D721Med (cell line): ENCODE results near the gene EFNA5.
"Not testable (repeated sequence)": the region's sequence is repeated elsewhere in the genome, so short reads cannot be mapped to it uniquely, and the experiment has no call there.

Experiments used
- DNase-seq: peaks from one replicate; pipeline ENCODE4 v3.0.0; 2011; ENCODE audit warnings: low spot score; ENCODE audit not compliant: insufficient read length
- FAIRE-seq: peaks from 2 replicates; lab custom pipeline; 2011; peaks lifted over from hg19 to GRCh38; lab: Jason Lieb, UNC
- TF ChIP-seq, protein P1 (sequence below): IDR thresholded peaks from 2 replicates; pipeline ENCODE4 v1.5.1; 2012; ENCODE audit warnings: mild to moderate bottlenecking, control low read depth; ENCODE audit not compliant: insufficient read depth; ENCODE audit errors: missing control alignments

EFNA5 gene

DNA sequence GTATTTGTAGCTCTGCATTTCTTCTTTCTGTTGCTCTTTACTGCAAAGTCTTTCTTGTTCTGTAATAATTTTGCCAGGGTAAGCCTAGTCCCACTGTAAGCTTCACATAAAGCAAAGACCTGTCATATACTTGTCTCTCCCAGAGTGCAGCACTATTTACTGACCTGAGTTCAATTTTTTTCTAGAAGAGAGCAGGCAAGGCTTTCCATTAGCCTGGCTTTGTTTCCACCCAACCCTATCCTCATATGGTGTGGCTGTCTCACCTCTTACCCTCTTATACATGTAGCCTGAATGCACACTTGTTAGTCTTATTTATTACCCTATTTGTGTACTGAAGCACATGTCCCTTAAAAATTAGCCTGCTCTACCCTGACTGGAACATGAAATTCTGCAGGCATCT is 170.4 kb downstream of the EFNA5 start:
- TF ChIP-seq, protein P1, sequence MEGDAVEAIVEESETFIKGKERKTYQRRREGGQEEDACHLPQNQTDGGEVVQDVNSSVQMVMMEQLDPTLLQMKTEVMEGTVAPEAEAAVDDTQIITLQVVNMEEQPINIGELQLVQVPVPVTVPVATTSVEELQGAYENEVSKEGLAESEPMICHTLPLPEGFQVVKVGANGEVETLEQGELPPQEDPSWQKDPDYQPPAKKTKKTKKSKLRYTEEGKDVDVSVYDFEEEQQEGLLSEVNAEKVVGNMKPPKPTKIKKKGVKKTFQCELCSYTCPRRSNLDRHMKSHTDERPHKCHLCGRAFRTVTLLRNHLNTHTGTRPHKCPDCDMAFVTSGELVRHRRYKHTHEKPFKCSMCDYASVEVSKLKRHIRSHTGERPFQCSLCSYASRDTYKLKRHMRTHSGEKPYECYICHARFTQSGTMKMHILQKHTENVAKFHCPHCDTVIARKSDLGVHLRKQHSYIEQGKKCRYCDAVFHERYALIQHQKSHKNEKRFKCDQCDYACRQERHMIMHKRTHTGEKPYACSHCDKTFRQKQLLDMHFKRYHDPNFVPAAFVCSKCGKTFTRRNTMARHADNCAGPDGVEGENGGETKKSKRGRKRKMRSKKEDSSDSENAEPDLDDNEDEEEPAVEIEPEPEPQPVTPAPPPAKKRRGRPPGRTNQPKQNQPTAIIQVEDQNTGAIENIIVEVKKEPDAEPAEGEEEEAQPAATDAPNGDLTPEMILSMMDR, result no peak
- no peak for FAIRE-seq
- no peak for DNase-seq

DNA sequence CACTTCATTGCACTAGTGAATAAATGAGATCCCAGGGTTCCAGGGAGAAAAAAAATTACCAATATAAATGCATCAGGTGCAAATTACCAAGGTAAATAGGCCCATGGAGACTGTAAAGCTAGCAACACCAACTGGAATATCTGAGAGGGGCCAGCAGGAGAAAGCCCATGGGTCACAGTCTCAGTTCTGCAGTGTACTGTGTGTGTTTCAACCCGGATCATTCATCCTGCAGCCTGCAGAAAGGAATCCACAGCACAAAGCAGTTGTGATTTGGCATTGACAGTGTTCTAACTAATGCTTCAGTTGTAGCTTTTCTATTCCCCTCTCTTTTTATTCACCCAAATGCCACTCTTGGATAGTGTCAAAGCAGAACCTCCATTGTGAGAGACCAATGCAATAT is 171.0 kb downstream of the EFNA5 start:
- DNase-seq, result no peak
- no peak for FAIRE-seq
- TF ChIP-seq, protein P1, result no peak

DNA sequence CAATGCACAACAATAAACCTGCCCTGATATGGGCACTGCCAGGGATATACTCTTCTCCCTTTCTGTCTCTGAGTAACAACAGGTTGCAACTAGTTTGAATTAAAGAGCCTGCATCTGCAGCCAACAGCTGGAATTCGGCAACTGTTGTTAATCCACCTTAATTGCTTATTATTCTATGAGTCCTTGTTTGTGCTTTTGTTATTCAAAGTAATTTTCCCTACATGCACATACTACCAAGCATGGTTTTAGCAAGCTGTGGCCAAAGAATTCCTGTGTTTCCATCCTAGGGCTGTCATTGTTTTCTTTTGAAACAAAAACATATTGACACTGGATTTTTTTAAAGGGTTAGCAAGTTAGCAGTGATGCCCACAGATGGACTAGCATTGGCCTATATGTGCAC is 171.5 kb downstream of the EFNA5 start:
- DNase-seq (no peak), FAIRE-seq (no peak)
- TF ChIP-seq, protein P1, result no peak

DNA sequence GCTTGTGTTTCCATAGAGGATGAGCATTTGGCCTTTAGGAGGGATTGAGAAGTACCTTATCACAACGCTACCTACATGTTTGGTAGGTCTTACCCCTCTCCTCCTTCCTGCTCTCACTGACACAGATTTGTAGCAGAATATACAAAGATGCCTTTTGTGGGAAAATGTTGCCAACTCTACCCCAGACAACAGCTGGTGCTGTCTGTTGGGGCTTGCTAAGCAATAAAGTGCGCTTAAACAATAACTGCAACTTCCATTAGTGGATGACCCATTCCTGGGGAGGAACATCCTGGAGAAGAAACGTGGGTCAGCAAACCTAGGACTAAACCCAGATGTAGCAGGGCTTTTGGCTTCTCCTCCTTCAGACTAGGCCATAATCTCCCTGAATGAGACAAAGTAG is 174.3 kb downstream of the EFNA5 start:
- TF ChIP-seq, protein P1, result no peak
- no peak for DNase-seq
- FAIRE-seq, result no peak

DNA sequence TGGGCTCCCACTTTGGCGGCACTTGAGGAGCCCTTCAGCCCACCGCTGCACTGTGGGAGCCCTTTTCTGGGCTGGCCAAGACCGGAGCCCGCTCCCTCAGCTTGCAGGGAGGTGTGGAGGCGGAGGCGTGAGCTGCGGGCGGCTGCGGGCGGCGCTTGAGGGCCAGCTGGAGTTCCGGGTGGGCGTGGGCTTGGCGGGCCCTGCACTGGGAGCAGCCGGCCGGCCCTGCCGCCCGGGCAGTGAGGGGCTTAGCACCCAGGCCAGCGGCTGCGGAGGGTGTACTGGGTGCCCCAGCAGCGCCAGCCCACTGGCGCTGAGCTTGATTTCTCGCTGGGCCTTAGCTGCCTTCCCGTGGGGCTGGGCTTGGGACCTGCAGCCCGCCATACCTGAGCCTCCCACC is 176.6 kb downstream of the EFNA5 start:
- not testable (repeated sequence) for FAIRE-seq, DNase-seq

DNA sequence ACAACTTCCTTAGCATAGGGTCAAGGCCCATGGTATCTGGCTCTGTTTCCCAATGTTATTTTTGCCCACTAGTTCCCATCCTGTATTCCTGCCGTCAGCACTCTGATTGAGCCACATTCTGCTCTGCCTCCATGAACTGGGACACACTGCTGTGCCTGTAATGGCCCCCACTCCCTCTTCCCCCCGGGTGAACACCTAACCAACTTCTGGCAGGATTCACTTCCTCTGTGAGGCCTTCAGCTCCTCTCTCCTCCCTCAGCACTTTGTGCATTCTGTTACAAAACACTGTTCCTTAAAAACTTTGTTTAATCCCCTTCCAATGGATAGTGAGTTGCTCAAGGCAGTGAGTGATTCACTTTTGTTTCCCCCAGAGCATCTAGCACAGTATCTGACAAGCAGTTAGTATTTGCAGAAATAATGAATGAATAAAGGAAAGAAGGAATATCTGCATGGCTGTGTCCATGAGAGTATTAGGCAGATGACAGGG is 183.6 kb downstream of the EFNA5 start:
- FAIRE-seq (no peak), DNase-seq (no peak)
- TF ChIP-seq, protein P1, result no peak

DNA sequence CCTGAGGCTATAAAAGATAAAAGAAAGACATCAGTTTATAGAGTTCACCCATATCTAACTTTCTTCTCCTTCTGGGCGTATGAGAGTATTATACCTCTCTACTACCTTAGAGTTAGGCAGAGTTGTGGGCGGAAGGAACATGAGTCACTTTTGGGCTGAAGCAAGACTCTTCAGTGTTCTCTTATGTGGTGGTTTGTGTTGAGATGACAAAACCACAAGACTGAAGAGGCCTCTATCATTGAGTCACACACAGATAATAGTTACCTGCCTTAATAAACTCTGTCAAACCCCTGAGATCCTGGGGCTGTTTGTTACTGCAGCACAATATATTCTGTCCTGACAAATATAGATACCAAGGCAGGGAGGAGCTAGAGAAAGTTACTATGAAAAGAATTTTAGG is 184.2 kb downstream of the EFNA5 start:
- TF ChIP-seq, protein P1, result no peak
- DNase-seq, result no peak
- no peak for FAIRE-seq

DNA sequence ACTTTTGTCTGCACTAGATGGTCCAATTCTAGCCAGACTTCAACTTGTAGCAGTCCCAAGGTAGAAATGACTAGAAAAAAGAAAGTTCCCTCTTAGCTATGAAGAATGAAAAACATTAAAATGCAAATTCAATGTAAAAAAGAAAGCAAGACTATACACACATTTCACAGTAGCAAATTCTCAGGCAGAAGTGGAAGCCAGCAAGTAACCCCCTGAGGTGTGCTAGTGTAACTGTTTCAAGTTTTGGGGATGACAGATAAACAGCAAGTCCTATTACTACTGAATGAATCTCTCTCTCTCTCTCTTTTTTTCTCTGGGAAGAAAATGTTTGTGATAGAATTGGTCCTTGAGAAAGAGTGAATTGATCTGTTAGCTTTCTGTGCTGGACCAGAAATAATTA is 185.6 kb downstream of the EFNA5 start:
- no peak for FAIRE-seq

More for the DNA sequence above, 185.6 kb downstream of the EFNA5 start:
- DNase-seq, result no peak
- TF ChIP-seq, protein P1, result no peak
